Type B pancreatic cell (in vitro differentiated cells): ENCODE measurements around the gene ESRP2. TPM values are rescaled to one million over a fixed set of nuclear protein-coding genes. Genes with fewer than 3 reads are reported as not detected.

Source experiments
- DNase-seq: peaks from one replicate; pipeline ENCODE4 v3.0.0; 2021; ENCODE audit warnings: mixed read lengths; ENCODE audit not compliant: unreplicated experiment; ENCODE audit errors: extremely low spot score
- H3K27ac Mint-ChIP-seq: 2 replicates; pipeline ENCODE4 v1.8.0; 2021; ENCODE audit warnings: mild to moderate bottlenecking, mixed read lengths
- H3K27me3 Mint-ChIP-seq: 2 replicates; pipeline ENCODE4 v1.8.0; 2021; ENCODE audit warnings: mixed read lengths
- H3K36me3 Mint-ChIP-seq: 2 replicates; pipeline ENCODE4 v1.8.0; 2021; ENCODE audit warnings: mixed read lengths
- H3K4me1 Mint-ChIP-seq: one replicate; pipeline ENCODE4 v1.8.0; 2021; ENCODE audit warnings: mixed read lengths; ENCODE audit not compliant: unreplicated experiment
- H3K4me3 Mint-ChIP-seq: 2 replicates; pipeline ENCODE4 v1.8.0; 2021; ENCODE audit warnings: mild to moderate bottlenecking, mixed read lengths
- H3K9me3 Mint-ChIP-seq: 2 replicates; pipeline ENCODE4 v1.8.0; 2021; ENCODE audit warnings: mixed read lengths
- CTCF ChIP-seq: fragments of 200-600 bp; sonication (generic); conservative IDR thresholded peaks from 2 replicates; pipeline ENCODE4 v1.5.0; 2021; ENCODE audit warnings: antibody characterized with exemption, mild to moderate bottlenecking
- total RNA-seq: library from RNA; stranded (reverse); gene quantifications from 2 replicates; pipeline ENCODE4 v1.2.1, GENCODE V29; 2021; ENCODE audit warnings: low replicate concordance

Gene ESRP2
- total RNA-seq, 1 donor from 2014 or later, result 65.6 TPM

GRCh38 chr16:68269793-68270192 lies 33.9 kb upstream of the ESRP2 start:
- no peak for TF ChIP-seq CTCF
- H3K4me1 Mint-ChIP-seq, result peaks cover 26% of the 10 kb centered on the region
- peaks cover 4% of the 10 kb centered on the region for H3K36me3 Mint-ChIP-seq
- DNase-seq, result no peak
- H3K27me3 Mint-ChIP-seq, result no peaks in the 10 kb centered on the region
- no peaks in the 10 kb centered on the region for H3K9me3 Mint-ChIP-seq
- no peak overlapping the region for H3K27ac Mint-ChIP-seq
- no peak overlapping the region for H3K4me3 Mint-ChIP-seq

- Mint-ChIP-seq H3K9me3 (no peaks in the 10 kb centered on the region), H3K36me3 (no peaks in the 10 kb centered on the region), H3K4me3 (peak overlapping the region; percentile 67), H3K27ac (peak overlapping the region; percentile 65), H3K27me3 (no peaks in the 10 kb centered on the region), H3K4me1 (peaks cover 32% of the 10 kb centered on the region)
- no peak for DNase-seq
- no peak for TF ChIP-seq CTCF
Measured at GRCh38 chr16:68267612-68268405, 31.9 kb upstream of the ESRP2 start.

GRCh38 chr16:68265078-68265920 lies 29.4 kb upstream of the ESRP2 start:
- Mint-ChIP-seq H3K27me3 (no peaks in the 10 kb centered on the region), H3K27ac (peak overlapping the region; percentile 96), H3K4me3 (peak overlapping the region; percentile 92), H3K9me3 (no peaks in the 10 kb centered on the region), H3K36me3 (no peaks in the 10 kb centered on the region), H3K4me1 (peaks cover 32% of the 10 kb centered on the region)
- TF ChIP-seq CTCF, result no peak
- no peak for DNase-seq

GRCh38 chr16:68264128-68265077 lies 28.5 kb upstream of the ESRP2 start, which contains the start of gene SLC7A6:
Gene SLC7A6 (plus strand): TSS chr16:68264526. CDS start chr16:68274727, 10,201 bp downstream.
- peaks cover 31% of the 10 kb centered on the region for H3K4me1 Mint-ChIP-seq
- H3K4me3 Mint-ChIP-seq, result peak within 1 kb of the TSS; percentile 94
- DNase-seq, result peak; percentile 83
- peak; percentile 84 for TF ChIP-seq CTCF
- no peaks in the 10 kb centered on the region for H3K27me3 Mint-ChIP-seq
- no peaks in the 10 kb centered on the region for H3K9me3 Mint-ChIP-seq
- peak within 1 kb of the TSS; percentile 96 for H3K27ac Mint-ChIP-seq
- H3K36me3 Mint-ChIP-seq, result no peaks in the 10 kb centered on the region

GRCh38 chr16:68263559-68264127 lies 27.7 kb upstream of the ESRP2 start:
- no peaks in the 10 kb centered on the region for H3K36me3 Mint-ChIP-seq
- DNase-seq, result no peak

More at GRCh38 chr16:68263559-68264127, 27.7 kb upstream of the ESRP2 start:
- TF ChIP-seq CTCF, result no peak
- Mint-ChIP-seq H3K4me1 (peaks cover 26% of the 10 kb centered on the region), H3K4me3 (peak overlapping the region; percentile 94), H3K27me3 (no peaks in the 10 kb centered on the region), H3K27ac (peak overlapping the region; percentile 94), H3K9me3 (no peaks in the 10 kb centered on the region)
